ENCODE measurements around the gene BHLHE23. TPM values are rescaled to one million over a fixed set of nuclear protein-coding genes. Genes with fewer than 3 reads are reported as not detected.

Gene BHLHE23
- total RNA-seq, 1 donor from 2014 or later = not detected

DNA sequence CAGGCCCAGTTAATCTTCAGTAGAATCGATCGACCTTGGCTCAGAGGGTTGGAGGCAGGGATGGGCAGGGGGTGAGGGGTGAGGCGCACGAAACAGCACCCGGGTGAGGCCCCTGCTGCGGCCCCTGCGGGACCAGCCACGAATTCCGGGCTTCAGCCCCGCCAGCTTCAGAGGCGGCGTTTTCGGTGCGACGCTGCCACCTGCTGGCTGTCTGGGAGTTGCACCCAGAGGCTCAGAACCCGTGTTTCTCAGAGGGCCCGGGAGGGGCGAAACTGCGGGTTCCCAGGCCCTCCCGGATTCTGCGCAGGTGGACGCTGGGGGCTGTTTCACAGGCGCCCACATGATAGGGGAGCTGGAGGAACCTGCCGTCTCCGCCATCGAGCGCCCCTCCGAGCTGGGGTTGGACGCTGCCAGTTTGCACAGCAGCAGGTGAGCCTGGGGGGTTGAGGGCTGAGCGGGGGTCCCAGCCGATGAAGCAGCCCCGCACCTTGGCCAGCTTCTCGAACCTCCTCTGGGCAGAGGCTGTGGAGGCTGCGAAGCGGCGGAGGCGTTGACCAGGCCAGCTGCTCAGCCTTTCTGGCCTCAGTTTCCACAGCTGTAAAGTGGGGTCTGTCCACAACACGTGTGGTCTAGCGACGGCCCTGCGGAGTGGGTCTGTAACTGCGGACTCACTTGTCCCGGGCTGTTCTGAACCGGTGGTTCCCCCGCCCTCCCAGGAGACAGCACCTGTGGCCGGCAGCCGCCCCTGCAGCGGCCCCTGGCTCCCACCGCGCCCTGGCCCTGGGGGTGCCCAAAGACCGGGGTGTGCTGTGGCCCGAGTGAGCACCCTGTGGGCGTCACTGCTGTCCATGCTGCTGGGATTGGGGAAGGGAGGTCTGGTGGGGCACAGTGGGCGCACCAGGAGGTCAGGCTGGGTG lies 2.5 kb upstream of the BHLHE23 start:
- peak; percentile 87 for DNase-seq

DNA sequence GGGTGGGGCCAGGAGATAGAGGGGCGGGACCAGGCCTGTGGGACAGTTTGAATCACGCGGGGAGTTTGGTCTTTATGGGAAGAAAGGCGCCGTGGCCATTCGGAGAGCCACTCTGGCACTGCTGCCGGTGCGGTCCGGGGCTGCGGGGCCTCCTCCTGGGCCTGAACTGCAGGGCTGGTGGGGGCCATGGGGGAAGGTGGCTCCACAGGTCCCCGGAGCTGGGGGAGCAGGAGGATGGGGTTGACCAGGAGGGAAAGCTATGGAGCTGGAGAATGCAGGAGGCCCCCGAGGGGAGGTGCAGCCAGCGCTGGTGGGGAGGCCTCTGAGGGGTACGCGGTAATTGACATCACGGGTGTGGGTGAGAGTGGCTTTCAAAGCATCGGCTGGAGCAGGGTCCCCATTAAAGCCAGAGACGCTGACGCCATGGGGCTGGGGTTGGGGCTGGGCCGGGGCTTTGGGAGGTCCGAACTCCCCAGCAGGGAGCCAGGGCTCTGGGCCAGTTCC lies 1.8 kb upstream of the BHLHE23 start:
- no peak for DNase-seq

DNA sequence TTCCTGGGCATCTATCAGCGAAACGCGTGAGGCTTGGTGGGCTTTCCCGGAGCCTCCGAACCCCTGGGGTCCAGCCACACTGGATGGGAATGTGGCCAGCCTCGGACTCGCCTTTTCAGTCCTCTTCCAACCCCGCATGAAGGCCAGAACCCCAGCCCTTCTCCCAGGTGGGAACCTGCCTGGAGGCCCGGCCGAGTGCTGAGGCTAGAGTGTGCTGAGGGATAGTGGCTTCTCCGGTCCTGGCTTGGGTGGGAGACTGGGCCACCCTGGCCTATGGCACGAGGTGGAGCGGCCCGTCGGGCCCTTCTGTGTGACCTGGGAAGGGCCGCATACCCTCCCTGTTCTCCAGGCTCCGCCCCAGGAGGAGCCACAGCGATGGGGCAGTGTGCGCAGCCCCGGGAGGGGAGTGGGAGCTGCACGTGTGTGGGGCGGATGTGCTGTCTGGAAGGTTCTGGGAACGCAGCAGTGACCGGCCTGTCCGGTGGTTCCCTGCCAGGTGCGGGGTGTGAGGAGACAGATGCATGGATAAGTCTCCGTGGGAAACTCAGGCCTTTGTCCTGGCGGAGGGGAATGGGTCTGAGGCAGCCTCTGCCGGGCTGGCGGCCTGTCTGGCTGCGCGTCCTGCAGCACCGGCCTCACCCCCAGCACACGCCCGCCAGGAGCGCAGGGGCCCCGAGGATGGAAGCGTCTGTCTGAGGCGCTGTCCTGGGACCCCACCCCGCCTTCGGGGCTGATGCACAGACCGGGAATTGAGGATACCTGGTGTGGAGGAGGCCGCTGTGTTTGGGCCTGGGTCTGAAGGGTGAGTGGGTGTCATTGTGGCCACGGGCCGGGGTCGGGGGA lies 1.1 kb upstream of the BHLHE23 start:
- DNase-seq = no peak

DNA sequence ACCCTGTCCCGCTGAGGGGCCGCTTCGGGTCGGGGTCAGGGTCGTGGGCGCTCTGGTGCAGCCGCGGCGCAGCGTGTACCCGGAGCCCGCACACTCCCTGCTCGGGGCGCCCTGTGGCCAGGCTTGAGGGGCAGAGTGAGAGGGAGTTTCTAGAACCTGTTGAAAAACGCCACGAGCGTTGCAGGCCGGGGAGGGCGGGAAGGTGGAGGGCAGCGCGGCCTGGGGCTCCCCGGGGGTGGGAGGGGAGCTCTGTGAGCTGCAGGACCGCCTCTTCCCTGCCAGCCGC lies 539 bp upstream of the BHLHE23 start:
- no peak for DNase-seq

DNA sequence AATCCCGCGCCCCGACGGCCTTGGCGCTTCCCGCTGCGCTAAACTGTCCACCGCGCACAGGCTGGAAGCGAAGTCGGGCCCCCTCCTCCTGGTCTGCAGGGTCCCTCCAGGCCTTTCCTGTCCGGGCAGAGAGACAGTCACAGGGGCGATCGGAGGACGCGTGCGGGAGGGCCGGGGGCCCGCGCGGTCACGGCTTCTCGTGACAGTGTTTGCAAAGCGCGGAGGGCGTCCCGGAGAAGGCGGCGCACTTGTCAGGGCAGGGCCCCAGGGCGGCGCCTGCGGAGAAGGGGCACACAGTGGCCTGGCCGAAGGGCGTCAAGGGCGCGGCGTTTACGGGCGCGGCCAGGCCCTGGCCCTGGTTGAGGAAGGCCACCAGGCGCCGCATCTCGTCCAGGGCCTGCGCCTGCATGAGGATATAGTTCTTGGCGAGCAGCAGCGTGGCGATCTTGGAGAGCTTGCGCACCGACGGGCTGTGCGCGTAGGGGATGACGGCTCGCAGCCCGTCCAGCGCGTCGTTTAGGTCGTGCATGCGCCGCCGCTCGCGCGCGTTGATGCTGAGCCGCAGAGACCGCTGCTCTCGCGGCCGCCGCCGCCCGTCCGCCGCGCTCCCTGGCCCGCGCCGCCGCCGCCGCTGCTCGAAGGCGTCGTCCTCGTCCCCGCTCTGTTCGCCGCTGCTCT lies 763 bp downstream of the BHLHE23 start:
- DNase-seq = no peak

DNA sequence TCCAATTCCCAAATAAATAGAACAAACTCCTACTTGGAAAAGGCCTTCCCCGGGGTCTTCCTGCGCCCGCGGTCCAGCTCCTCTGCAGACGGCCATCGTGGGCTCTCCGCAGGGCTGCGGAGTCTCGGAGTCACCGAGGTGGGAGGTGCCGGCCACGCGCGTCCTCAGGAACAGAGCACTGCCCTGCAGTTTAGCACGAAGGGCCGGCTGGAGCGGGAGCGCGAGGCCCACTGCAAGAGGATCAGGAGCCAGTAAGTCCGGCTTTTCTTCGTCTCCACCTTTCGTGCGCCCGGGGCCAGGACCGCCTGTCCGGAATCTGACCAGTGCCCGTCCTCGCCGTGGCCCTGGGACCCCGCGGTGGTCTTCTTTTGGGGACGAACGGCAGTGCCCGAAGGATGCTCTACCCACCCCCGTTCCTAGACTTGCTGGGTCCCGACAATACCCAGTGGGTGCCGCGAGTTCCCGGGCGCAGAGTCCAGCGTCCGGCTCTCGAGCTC lies 1.4 kb downstream of the BHLHE23 start:
- no peak for DNase-seq

DNA sequence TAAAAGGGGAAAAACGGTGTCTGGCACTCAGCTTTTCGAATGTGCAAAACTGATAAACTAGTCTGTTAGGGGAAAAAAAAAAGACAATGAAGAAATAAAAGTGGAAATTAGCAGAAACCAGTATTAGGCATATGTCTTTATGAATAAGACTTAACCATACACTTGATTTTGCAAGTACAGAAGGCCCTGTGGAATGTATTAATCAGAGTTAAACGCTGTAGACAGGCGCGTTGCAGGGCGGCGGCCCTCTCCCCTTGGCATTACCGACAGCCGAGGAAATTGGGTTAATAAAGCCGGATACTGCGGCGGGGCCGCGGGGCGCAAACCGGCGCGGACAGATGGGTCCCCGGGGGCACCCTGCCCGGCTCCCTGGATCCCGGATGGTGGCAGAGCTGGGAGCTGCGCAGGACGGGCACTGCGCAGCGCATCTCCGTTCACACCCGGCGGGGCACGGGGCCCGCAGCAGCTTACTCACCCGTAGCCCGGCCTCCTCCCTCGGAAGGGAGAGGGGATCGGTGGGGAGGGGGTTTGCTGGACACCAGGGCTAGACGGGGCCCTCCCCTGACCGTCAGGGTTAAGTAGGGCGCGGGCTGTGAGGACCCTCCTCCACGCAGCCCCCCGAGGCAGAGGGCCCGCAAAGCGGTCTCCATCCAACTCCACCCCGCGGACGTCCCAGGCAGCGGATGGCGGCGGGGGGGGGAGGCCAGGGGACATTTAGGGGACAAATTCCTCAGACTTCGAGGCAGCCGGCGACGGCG lies 2.0 kb downstream of the BHLHE23 start:
- no peak for DNase-seq

DNA sequence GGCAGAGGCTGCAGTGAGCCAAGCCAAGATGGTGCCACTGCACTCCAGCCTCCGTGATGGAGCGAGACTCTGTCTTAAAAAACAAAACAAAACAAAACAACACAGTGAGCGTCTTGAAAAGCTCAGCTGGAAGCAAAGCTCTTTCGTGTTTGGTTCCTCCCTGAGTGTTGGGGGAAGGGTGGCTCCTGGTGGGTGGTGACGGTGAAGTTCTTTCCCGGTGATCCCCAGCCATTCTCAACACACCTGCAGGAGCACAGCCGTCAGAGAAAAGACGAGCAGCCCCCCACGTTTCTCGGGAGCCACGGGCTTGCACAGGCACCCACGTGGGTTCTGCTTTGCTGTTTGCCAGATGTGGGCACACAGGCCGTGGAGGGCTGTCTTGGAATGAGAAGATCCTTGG lies 3.2 kb downstream of the BHLHE23 start:
- DNase-seq = no peak

DNA sequence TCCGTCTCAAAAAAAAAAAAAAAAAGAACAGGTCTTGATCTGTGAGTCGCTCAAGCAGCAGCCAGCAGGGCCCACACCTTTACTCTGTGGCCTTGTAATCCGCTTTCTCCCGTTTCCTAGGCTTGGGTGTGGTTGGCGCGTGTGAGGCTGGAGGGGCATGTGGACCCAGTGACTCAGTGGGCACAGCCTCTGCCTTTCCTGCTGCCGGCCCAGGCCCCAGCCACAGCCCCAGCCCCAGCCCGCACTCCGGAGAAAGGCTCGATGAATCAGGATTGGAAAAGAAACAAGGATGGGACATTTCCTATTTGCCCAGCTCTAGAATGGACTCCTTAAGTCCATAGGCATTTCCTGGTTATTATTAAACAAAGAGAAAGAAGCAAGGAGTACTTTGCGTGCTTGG lies 4.3 kb downstream of the BHLHE23 start:
- DNase-seq = no peak

DNA sequence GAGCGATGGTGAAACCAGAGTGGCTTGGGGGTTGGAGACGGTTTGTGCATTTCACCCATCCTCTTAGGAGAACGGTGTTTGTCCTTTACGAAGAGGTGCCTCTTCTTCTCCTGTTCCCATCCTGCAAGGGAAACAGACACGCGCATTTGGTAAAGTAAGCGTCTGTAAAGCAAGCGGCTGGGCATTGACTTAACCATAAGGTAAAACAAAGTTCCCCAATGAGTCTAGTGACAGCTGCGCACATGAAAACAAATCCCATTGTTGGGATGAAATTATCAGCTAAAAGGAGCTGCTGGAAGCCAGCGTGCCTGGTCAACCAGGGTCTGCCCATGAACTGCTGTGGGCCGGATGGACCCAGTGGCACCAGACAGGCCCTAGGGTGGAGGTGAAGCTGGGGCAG lies 5.8 kb downstream of the BHLHE23 start:
- DNase-seq = no peak

DNA sequence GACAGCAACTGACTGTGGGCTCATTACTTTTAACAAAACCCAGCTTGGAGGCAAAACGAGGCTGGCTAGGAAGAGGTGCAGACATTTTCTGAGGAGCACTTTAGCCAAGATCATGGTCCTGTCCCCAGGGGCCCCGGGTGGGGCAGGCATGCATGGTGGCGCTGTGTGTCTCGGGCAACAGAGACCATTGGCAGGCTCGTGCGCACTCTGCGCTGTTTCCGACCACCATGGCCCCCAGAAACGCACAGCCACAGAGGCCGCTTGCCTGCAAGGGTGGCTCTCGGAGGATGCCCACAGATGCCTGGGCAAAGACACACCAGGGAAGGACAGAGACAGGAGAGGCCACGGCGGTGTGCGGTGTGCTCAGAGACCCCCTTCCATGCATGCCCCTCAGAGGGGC lies 6.7 kb downstream of the BHLHE23 start:
- no peak for DNase-seq

DNA sequence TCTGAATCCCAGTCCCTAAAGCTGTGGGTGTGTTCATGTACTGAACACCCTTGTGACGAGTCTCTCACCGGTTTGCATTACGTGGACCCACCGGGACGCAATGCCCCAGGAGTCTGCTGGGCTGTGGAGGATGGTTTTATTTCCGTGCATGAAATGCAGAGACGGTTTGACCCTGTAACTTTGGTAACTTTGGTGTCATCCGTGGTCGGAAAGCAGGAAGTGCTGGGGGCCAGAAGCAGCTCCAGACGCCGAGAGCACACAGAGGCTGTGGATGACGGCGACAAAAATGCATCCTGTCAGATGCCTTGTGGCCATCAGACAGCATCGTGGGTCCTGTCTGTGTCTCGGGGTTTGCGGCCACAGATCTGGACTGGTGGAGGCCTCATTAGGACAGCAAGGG lies 7.2 kb downstream of the BHLHE23 start:
- DNase-seq = no peak

DNA sequence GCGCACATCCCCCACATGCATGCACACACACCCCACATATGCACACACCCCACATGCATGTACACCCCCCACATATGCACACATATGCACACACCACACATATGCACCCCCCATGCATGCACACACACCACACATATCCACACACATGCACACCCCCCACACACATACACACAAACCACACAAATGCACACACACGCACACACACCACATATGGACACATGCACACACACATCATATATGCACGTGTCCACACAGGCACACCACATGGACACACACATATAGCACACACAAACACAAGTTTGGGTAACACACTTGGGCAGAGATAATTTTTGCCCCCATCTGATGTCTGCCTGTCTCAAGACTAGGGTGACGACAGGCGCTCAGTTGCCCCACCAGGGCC lies 8.3 kb downstream of the BHLHE23 start:
- DNase-seq = no peak

DNA sequence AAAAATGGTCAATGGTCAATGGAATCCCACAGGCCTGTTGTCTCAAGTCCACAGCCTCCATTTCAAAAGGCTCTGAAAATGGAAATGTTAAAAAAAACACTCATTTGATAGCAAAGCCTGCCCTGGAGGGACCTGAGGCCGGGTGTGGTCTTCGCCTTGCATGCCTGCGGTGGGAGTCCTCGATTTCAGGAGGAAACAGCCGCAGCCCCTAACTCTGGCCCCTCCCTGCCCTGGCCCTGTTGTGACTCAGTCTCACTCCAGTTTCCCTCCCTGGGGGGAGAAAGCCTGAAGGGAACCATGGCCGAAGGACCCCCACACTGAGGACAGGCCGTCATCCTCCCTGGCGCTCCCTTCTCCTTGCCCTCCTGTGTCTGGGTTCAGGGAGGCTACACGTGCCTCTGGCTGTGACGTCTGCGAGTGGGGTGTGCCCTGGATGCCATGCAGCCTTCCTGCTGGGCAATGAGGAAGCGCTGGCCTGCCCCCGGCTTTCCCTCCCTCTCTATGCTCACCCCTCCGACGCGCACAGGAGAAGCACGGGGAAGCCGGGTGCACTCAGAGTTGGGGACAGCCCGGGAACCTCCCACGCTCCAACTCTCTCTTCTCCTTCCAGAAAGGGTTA lies 9.2 kb downstream of the BHLHE23 start:
- no peak for DNase-seq

DNA sequence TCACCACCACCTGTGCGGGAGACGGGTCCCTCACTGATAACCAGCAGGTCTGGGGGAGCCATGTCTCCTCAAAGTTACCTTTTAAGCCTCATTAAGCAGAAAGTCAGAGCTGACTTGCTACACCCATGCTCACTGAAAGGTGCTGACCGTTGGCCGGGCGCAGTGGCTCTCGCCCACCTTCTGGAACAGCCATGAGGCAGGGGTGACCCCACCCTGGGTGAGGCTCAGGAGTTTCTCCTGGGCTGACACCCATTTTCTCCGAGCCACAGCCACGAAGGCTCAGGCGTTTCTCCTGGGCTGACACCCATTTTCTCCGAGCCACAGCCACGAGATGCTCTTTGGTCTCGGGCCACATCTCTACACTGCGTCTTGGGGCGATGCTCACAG lies 10.2 kb downstream of the BHLHE23 start:
- DNase-seq = no peak

DNA sequence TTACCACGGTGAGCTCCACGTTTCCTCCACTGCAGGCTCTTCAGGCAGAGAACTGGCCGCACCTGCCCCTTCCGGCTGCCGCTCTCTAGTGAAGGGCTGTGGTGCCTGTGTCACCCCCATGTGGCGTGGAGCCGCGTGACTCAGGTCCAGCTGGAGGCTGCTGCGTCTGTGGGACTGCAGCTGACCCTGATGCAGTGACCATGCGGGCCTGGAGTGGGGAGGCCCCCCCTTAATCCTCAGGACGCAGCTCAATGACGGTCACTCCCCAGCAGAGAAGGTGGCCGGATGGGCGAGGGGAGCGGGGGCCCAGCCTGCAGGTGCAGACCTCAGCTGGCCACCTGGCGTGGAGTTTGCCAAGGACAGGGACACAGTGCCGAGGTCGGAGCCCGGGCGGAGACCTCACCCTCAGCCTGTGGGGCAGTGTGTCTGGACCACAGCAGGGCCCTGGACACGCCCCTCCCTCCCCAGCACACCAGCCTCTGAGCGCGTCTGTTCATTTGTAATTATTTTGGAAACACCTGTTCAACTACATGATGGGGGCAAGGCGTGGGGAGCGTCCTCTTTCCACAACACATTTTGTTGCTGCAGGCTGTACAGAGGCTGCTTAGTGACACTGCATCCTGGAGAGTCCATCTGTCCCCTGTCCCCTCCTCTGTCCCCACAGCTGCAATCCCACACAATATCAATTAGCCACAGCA lies 10.7 kb downstream of the BHLHE23 start:
- DNase-seq = no peak

DNA sequence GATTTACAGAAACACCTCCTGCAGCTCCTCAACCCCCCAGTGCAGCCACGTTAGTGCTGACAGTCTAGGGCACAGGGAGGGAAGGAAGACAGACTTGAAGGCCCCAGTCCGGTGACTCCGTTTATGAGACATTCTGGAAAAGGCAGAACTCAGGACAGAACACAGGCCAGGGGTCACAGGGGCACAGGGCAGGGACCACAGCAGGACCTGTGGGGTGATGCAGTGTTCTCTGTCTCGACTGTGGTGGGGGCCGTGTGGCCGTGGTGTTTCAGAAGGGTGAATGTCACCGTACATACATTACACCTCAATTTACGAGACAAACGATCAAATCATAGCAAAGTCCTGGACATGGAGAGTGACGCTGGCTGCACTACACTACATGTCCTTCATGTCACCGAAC lies 11.3 kb downstream of the BHLHE23 start:
- no peak for DNase-seq

DNA sequence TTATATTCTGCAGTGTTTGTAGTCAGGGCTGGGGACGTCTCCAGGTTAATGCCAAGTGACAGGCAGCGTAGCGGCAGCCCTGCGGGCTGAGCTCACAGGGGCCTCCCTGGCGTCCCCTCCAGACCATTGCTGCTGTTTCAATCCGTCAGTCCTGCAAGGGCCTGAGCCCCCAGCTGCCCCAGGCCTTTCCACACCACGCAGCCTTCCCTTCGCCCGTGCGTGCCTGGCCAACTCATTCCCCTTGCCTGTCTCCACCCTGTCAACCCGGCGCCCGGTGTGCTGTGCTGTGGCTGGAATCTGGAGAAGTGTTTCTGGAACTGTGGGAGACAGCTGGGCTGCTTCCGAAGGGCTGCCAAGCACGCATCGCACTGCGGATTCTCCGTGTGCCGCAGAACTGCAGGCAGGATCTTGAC lies 11.9 kb downstream of the BHLHE23 start:
- peak; percentile 56 for DNase-seq

DNA sequence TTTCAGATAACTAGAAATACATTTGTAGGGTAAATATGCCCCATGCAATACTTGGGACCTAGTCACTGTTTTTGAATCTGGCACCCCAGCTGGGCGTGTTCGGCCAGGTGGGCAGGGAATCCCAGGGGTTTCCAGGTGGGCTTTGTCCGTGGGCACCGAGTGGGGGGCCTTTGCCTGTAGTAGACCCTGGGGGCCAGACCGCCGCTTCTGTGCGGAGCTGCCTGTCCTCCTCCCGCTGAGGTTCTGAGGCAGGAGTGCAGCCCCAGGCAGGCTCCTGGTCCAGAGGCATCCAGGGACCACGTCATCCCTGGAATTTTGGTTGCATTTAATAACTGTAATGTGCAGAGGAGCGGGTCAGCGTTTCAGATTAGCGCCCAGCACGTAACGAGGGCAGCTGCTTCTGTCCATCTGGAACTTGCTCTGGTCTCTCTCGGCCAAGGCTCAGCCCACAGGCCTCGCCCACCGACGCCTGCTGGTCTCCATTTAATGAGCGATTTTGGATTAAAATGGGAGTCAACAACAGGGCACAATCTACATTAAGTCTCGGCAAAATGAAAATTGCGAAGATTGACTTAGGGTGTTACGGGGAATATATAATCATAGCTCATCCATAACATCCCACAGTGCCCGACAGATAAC lies 12.8 kb downstream of the BHLHE23 start:
- DNase-seq = peak; percentile 86

DNA sequence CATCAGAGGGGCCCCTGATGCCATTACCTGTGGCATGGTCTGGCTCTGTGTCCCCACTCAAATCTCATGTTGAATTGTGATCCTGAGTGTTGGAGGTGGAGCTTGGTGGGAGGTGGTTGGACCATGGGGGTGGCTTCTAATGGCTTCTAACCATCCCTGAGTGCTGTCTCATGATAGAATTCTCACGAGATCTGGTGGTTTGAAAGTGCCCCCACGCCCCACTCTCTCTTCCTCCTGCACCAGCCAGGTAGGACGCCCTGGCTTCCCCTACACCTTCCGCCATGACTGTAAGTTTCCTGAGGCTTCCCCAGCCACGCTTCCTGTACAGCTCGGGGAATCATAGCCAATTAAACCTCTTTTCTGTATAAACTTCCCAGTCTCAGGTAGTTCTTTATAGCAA lies 14.9 kb downstream of the BHLHE23 start:
- no peak for DNase-seq
